GM18526 (cell line): ENCODE results near the gene GALNT13.

Experiments used
- POLR2A ChIP-seq: IDR thresholded peaks from 3 replicates; pipeline ENCODE4 v1.6.1; 2011; ENCODE audit not compliant: insufficient read length; ENCODE audit errors: extremely low read depth

GALNT13 gene

DNA sequence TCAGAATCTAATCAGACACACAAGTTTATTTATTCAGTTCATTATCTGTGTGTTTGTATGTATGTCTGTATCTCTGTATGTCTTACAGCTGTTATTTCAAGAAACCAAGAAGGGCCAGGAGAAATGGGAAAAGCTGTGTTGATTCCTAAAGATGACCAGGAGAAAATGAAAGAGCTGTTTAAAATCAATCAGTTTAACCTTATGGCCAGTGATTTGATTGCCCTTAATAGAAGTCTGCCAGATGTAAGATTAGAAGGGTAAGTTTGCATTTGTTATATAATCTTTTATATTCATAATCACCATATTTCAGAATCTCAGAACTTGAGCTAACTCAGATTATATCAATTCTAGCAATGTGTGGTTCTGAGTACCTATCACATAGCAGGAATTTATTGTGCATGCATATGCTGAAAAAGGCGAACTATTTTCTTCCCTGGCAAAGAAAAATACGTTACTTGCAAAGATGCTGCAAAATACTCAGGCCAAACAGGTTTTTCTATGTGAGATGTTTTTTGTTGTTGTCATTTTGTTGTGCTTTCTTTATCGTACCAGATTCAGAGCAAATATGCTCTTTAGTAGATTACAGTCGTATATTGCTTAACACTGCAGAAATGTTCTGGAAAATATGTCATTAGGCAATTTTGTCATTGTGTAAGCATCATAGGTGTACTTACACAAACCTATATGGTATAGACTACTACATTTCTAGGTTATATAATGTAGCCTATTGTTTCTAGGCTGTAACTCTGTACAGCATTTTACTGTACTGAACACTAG lies 268.7 kb downstream of the GALNT13 start:
- TF ChIP-seq POLR2A: no peak

DNA sequence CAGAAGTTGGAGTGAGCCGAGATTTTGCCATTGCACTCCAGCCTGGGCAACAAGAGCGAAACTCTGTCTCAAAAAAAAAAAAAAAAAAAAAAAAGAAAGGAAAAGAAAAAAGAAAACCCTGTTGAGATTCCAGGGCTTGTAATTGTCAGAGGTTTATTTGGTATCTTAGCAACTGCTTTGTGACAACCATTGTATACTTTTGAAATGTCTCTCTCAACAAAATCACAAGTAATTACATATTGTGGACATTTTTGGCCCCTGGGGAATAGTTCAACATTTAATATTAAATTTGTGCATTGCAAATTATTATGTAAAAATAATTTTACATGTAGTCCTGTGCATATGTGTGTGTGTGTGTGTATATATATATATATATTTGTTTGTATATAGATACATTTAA lies 270.8 kb downstream of the GALNT13 start:
- no peak for TF ChIP-seq POLR2A

DNA sequence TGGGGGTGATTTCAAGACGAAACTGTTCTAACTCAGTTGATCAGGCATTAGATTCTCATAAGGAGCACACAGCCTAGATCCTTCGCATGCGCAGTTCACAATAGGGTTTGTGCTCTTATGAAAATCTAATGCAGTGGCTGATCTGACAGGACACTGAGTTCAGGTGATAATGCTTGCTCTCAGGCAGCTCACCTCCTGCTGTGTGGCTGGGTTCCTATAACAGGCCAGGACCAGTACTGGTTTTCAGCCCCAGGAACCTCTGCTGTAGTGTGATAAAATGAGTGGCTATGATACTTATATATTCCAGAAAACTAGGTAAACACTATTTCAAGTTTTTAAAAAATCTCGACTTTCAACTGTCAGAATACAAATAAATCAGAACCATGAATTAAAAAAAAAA lies 271.4 kb downstream of the GALNT13 start:
- no peak for TF ChIP-seq POLR2A

DNA sequence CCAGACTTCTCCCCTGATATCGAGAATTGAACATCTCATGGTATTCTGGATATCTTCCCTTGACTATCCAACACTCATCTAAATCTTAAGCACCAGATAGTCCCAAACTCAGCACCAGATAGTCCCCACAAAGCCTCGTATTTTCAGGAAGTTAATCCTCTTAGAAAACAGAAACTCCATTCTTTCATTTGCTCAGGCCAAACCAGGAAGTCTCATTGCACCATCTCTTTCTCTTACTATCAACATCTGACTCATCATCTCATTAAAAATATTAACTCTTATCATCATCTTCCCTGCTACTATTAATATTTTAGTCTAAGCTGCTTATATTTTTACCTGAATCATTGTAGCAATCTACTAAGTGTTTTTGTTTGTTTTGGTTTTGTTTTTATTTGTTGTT lies 286.4 kb downstream of the GALNT13 start:
- TF ChIP-seq POLR2A: no peak

DNA sequence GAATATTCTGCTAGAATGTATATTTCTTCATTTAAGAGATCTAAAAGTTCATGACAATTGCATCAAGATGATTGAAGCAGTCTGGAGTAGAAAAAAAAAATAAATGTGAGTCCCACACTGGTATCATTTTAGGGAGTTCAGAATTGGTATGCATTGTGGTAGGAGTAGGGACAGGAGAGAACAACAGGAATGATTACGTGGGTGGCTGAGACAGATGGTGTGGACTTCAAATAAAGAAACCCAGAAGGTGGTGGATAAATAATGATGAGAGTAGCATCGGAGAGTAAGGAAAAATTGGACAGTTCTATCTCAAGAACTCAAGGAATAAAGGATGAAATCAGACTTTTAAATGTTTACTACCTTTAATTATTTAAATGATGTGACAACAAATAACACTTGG lies 289.6 kb downstream of the GALNT13 start:
- no peak for TF ChIP-seq POLR2A

DNA sequence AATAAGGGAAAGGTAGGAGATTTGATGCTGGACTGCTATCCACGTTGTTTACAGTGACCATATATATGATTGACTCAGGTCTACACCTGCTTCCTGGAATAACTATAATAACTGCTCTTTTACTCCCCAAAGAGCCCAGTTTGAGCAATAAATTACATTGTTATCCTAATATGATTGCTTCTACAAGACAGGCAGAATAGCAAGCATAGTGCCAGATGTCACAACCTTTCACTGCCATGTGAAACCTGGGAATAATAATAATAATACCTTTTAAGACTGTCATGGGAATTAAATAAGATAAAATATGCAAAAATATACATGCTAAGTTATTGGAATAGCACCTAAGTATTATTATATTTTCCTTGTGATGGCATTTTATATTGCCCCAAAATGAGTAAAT lies 298.7 kb downstream of the GALNT13 start:
- no peak for TF ChIP-seq POLR2A

DNA sequence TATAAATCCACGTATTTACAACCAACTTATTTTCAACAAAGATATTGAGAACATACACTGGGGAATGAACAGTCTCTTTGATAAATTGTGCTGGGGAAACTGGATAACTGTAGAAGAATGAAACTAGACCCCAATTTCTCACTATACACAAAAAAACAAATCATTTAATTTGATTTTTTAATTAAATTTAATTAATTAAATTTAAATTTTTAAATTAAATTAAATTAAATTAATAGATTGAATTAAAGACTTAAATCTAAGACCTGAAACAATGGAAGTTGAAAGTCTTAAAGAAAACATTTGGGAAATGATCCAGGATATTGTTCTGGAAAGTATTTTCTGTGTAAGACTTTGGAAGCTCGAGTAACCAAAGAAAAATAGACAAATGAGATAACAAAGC lies 301.4 kb downstream of the GALNT13 start:
- TF ChIP-seq POLR2A: no peak

DNA sequence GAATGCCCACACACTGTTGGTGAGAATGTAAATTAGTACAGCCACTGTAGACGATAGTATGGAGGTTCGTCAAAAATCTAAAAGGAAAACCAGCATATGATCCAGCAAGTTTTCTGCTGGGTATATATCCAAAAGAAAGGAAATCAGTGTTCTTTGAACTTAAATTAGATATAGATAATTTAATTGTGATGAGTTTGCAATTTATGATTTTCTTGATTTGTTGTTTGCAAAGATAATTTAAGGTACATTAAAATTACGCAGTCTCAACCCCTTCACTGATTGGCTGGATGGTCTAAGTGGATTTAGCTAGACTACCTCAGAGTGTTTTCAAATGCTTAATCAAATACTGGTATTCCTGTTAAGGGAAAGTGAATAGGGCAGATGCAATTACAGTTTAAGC lies 302.2 kb downstream of the GALNT13 start:
- no peak for TF ChIP-seq POLR2A

DNA sequence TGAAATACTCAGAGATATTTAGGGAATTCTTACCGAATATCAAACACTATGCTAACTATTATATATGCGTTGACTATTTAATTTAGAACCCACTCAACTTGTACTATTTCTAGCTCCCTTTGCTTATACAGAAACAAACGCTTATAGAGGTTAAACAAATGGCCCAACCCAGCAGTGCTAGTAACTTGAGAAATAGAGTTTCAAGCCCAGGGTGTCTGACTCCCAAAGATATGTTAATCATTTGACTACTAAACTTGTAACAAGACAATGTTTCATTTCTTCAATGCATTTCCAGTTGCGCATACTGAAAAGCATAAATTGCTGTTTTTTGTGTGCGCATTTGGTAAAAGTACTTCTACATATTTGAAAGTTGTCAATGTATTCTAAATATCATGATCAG lies 310.3 kb downstream of the GALNT13 start:
- no peak for TF ChIP-seq POLR2A

DNA sequence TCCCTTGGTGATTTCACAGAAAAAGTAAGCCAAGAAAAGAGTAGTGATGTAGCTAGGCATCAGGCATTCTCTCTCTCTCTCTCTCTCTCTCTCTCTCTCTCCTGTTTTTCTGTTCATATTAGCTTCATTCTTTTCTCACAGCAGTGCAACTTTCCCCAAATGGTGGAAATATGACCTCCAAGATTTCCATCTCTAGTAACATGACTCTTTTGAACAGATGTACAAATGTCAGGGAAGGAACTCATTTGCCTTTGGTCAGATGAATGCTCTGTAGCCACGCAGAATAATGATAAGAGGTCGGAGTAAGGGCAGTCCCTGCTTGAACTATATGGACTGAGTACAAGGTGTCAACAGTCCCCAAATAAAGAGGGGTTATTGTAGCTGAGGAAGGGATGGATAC lies 316.2 kb downstream of the GALNT13 start:
- TF ChIP-seq POLR2A: no peak

DNA sequence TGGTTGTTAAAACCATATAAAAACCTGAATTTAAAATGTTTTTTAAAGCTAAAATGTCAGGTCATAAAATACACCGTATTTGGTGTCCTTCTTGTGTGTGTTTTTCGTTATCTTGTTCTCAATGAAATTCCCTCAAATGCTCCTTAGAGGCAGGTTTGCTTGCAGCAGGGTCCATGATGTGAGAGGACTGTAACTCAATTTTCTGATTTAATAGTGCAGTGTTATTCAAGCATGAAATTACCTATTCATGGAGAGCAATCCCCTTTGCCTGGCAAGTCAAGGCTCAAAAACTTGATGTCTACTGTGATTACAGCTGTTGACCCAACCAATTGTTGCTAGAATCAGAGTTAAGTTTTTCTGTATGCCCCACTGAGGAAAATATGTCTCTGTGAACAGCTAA lies 318.2 kb downstream of the GALNT13 start:
- no peak for TF ChIP-seq POLR2A

DNA sequence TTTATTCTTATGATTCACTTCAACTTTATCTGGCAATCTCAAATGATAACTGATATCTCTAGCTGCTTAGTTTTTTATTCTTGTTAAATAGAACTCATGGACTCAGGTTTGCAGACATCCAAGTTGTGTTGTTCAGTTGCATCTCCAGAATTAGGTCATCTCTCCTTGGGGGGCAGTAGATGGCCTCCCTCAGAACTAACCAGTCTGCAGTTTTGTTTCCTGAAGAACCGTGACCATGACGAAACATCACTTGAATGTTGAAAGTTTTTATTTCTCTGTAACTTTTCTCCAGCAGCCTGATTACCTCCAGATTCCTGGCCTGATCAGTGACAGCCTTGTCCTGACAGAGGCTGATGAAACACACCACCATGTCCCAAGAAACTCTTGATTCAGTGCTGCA lies 321.5 kb downstream of the GALNT13 start:
- no peak for TF ChIP-seq POLR2A

DNA sequence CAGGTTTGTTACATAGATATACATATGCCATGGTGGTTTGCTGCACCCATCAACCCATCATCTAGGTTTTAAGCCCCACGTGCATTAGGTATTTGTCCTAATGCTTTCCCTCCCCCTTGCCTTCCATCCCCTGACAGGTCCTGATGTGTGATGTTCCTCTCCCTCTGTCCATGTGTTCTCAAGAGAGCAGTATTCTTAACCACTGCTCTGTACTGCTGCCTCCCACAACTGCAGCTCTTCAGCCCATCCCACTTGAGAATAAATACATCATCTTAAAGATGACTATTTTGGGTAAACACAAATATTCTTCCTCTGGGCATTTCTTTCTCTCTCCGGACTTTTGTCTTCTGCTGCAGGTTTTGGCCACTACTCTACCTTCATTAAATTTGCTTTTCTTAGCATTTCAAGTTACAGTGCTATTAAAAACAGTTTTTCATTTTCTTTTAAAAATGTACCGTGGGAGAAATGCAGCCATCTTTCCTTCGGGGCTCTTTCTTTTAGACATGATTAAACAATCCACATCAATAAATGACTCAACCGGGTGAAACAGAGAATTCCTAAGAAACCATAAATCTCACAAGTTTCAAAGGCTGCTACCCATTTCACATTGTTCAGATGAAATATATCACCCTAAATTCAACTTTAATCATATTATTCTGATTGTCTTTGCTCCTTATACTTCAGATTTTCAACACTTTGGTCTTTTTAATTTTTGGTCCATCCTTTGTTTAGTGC lies 323.4 kb downstream of the GALNT13 start:
- TF ChIP-seq POLR2A: no peak

DNA sequence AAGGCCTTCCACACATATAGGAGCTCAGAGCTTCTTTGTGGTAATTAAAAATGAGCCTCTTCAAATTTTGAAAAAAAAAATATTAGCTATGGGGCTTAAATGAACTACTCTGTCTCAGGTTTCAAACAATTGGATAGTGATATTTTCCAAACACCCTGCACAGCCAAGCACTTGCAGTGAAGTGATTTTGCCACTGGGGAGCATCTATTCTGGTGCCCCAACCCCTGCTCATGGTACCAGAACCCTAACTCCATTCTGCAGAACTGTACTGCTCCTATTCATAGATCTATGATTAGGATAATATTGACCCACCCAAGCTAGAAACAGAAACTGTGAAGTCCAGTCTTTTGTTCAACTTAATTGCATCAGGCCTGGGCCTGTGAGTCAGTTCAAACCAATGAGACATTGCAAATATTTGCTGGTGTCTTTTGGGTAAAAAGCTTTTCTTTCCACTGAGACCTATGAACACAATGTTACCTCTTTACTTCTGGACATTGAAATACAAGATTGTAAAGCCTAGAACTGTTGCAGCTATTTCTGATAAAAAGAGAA lies 324.0 kb downstream of the GALNT13 start:
- TF ChIP-seq POLR2A: no peak

DNA sequence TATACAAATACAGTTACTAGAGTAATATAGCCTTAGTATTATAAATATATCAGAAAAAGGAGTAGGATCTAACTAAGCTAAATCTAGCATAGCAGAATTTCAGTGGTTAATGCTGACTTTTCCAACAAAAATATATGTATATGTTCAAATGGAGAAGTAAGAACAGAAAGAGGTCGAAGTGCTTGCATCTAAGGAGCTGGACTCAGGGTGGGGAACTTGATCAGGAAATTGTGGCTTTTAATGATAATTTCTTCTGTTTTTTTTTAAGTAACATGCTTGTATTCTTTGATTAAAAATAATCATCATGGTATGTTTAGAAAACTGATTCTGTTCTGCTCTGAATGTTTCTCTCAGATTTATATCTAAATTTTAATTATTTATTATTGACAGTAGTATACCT lies 327.1 kb downstream of the GALNT13 start:
- TF ChIP-seq POLR2A: no peak

DNA sequence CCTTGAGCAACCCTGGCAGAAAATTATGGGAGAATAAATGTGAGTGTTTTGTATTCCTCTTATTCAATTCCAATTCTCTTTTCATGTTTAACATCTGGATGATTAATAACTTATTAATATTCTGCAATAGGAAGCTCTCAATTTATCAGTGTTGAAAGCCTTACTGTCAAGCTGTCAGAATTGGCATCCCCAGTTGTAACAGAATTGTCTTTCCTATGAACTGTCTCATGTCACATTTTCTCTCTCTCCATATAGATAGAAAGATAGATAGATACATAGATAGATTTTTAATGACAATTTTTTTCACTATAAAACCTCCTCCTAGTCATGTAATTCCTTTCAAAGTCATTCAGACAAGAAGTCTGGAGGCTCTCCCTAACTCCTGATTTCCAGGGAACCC lies 331.5 kb downstream of the GALNT13 start:
- TF ChIP-seq POLR2A: no peak
